GM12875 (cell line): Measurements from ENCODE around the gene PTX3.

ENCODE experiments used
- H3K4me3 ChIP-seq: one replicate; pipeline ENCODE4 v1.5.1; 2011; ENCODE audit warnings: low read depth, low read length, control low read depth
- TF ChIP-seq, protein P1 (sequence below): IDR thresholded peaks from 2 replicates; pipeline ENCODE4 v1.5.1; 2011; ENCODE audit warnings: low read depth, mild to moderate bottlenecking, control low read depth, inconsistent platforms, low read length, moderate library complexity, borderline replicate concordance; ENCODE audit not compliant: insufficient read depth

The PTX3 gene

DNA sequence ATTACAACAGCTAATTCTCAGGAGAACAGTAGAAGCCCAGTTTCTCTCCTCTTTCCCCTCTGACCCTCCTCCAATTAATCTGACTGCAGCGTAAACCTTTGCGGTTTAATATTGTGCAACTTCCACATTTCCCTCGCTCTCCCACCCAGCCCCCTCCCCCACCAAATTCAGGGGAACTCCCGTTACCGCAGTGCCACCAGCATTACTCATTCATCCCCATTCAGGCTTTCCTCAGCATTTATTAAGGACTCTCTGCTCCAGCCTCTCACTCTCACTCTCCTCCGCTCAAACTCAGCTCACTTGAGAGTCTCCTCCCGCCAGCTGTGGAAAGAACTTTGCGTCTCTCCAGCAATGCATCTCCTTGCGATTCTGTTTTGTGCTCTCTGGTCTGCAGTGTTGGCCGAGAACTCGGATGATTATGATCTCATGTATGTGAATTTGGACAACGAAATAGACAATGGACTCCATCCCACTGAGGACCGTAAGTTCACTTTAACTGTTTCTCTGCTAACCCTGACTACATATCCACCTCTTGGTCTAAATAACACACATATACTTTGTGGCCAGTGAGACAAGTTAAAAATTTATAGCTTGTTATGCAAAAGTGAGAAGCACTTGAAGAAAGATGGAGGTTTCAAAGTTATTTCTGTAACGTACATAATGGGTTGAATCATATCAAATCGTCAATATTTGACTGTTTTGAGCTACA, at the start of gene PTX3:
Gene PTX3 (plus strand): TSS at position 268 of the 709 bp plus-strand sequence. CDS start 84 bp downstream, at position 352.
- TF ChIP-seq, protein P1, sequence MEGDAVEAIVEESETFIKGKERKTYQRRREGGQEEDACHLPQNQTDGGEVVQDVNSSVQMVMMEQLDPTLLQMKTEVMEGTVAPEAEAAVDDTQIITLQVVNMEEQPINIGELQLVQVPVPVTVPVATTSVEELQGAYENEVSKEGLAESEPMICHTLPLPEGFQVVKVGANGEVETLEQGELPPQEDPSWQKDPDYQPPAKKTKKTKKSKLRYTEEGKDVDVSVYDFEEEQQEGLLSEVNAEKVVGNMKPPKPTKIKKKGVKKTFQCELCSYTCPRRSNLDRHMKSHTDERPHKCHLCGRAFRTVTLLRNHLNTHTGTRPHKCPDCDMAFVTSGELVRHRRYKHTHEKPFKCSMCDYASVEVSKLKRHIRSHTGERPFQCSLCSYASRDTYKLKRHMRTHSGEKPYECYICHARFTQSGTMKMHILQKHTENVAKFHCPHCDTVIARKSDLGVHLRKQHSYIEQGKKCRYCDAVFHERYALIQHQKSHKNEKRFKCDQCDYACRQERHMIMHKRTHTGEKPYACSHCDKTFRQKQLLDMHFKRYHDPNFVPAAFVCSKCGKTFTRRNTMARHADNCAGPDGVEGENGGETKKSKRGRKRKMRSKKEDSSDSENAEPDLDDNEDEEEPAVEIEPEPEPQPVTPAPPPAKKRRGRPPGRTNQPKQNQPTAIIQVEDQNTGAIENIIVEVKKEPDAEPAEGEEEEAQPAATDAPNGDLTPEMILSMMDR, result no peak
- no peak within 1 kb of the TSS for H3K4me3 ChIP-seq

DNA sequence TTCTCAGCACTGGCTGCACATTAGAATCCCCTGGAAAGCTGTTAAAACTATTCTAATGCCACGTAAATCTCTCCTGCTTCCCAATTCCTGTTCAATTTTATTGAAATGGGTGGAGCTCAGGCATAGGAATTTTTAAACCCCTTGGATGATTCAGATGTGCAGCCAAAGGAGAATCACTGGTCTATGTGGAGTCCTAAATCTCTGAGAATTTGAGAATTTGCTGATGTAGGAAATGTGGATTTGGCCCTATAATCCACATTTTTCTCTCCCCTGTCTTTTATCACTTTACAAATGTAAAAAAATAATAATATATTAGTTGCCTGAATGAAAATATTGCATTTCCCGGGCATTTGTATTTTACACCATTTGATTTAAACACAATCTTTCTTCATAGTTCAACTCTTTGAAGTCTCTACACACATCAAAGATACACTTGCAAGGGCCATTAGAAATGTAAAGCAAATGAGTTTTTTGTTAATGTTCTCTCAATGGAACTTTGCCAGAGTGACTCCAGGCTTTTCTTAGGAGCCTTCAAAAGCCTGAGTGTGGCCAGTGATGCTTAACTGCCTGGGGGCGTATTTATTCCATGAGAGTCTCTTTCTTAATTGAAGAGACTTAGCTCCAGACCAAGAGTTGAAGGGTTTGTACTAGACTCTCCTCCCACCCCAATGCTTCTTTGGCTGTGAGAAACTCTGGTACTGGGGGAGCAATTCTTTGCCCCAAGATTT, 48.8 kb upstream of the PTX3 start:
- H3K4me3 ChIP-seq, result no peak overlapping the region
- TF ChIP-seq, protein P1, result no peak

DNA sequence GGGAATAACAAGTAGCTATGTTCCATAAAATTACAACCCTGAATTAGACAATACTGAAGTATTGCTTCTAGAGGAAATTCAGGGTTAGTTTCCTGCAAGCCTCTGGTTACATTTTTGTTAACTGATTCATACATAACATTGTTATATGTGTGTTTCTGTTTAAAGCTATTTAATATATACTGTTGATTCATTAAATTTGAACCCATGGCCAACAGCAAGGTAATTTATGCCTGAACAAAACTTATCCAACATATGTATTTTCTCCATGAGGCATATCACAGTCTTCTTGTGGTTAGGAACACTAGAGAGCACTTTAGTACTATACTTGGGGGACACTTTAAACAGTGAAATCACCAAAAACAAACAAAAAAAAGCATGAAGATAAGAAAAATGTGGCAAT, 47.7 kb upstream of the PTX3 start:
- TF ChIP-seq, protein P1, result no peak
- H3K4me3 ChIP-seq, result no peak overlapping the region

DNA sequence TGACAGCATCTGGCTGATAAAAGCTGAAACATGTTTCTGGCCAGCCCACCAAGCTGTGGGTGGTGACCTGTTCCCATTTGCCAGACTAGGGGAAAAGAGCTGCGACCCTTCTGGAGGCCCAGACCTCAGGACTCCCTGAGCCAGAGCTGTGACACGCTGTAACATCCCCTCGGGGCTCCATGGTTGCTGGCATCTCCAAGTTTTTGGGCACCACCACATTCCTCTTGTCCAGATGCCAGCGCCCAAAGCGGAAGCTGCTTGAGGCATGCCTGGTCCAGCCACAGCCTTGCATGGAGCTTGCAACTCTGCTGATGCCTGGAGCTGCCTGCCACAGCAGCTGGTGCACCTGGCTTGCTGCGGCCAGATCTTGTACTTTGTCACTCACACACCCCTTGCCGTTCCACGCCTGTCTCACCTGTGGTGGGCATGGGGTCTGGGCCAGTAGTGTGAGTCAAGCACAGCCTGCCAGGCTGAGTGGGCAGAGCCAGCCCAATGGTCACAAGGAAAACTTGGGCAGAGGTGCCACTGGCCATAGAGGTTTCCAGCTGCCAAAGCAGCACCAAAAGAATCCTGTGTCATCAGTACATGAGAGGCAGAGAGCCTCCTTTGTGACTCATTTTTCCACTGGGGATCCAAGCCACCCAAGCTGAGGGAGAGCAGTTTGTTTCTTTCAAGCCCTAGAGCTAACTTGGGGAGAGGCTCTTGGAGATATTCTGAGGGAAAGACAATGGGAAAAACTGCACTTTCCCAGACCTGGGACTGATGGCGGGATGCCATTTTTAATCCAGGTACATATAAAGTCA, 45.7 kb upstream of the PTX3 start:
- TF ChIP-seq, protein P1, result no peak
- H3K4me3 ChIP-seq, result no peak overlapping the region

DNA sequence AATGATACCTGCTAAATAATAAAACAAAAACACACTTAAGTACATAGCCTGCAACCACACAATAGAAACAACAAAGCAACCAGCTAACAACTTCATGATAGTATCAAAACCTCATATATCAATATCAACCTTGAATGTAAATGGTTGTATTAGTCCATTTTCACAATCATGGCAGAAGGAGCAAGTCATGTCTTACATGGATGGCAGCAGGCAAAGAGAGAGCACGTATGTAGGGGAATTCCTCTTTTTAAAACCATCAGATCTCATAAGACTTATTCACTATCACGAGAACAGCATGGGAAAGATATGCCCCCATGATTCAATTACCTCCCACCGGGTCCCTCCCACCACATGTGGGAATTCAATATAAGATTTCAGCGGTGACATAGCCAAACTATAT, 44.5 kb upstream of the PTX3 start:
- TF ChIP-seq, protein P1, result no peak
- H3K4me3 ChIP-seq, result no peak overlapping the region

DNA sequence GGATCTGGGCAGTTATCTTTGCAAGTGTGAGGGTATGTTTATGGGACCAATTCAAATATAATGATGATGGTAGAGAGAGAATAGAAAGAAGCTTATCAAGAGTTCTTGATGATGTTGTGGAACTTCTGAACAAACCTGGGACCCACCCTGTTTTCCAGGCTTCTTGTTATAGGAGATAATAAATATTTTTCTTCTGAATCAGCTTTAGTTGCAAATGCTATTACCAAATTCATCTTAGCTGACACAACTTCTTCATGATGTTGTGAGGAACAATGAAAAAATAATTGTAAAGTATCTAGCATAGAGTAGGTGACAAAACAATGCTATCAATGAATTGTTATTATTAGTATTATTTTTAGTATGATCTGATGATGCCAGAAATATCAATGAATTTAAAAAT, 43.5 kb upstream of the PTX3 start:
- TF ChIP-seq, protein P1, result no peak
- H3K4me3 ChIP-seq, result no peak overlapping the region
